ENCODE data around the gene FAM237A. TPM values are rescaled to one million over a fixed set of nuclear protein-coding genes. Genes with fewer than 3 reads are reported as not detected.

The FAM237A gene
- total and polyA plus RNA-seq, 9 of the 15 experiments (the other 6 are each of a cell fraction or from before 2014, with no cell fraction given) = not detected

GRCh38 chr2:206670531-206671319 is 28.4 kb downstream of the FAM237A start (continued):
- TF ChIP-seq ZBTB43 (CRISPR knock-in tag; IDR thresholded peaks at IDR 0.05) = no peak
- TF ChIP-seq CTCF (IDR thresholded peaks at IDR 0.05 in 2 of 3, conservative IDR thresholded peaks at IDR 0.05 in 1 of 3; ENCODE audit: insufficient read depth in 2 of 3, low read depth in 1 of 3, low read length in 3 of 3) = no peak
- TF ChIP-seq SMAD4 (CRISPR knock-in tag; conservative IDR thresholded peaks at IDR 0.05) = no peak
- no peak for TF ChIP-seq ZNF217 (CRISPR knock-in tag; IDR thresholded peaks at IDR 0.05)
- TF ChIP-seq SFPQ (IDR thresholded peaks at IDR 0.05; ENCODE audit: low read depth, low read length) = no peak
- TF ChIP-seq TAF7 (tag; IDR thresholded peaks at IDR 0.05) = no peak
- no peak for TF ChIP-seq TRIM25 (IDR thresholded peaks at IDR 0.05; ENCODE audit: borderline replicate concordance)
- no peak for TF ChIP-seq ZNF76 (CRISPR knock-in tag; IDR thresholded peaks at IDR 0.05; ENCODE audit: borderline replicate concordance)
- no peak for TF ChIP-seq ZNF398 (CRISPR knock-in tag; IDR thresholded peaks at IDR 0.05)
- no peak for TF ChIP-seq CBFB (CRISPR knock-in tag; IDR thresholded peaks at IDR 0.05)
- no peak for TF ChIP-seq POLR2AphosphoS2 (IDR thresholded peaks at IDR 0.05; ENCODE audit: low read length)
- no peak for TF ChIP-seq EP400 (IDR thresholded peaks at IDR 0.05)
- TF ChIP-seq HEY1 (CRISPR knock-in tag; IDR thresholded peaks at IDR 0.05; ENCODE audit: borderline replicate concordance) = no peak
